Measurements from ENCODE around the gene MLYCD.

The MLYCD gene

GRCh38 chr16:83895243-83895642, 3.7 kb upstream of the MLYCD start:
- in situ Hi-C loops (cut with MboI; ENCODE audit: low pct_unique_long_range_greater_than_20kb, low sequenced_read_pairs) = no loop called here
- no peak for DNase-seq

- in situ Hi-C loops (cut with MboI; ENCODE audit: low pct_unique_long_range_greater_than_20kb, low sequenced_read_pairs) = no loop called here
- no peak for DNase-seq
Observed at GRCh38 chr16:83895942-83896341, 3.0 kb upstream of the MLYCD start.

- DNase-seq = peak; percentile 66
- in situ Hi-C loops (cut with MboI; ENCODE audit: low pct_unique_long_range_greater_than_20kb, low sequenced_read_pairs) = no loop called here
Observed at GRCh38 chr16:83899272-83899897, 470 bp downstream of the MLYCD start.

GRCh38 chr16:83899978-83900377, 1.1 kb downstream of the MLYCD start:
- in situ Hi-C loops (cut with MboI; ENCODE audit: low pct_unique_long_range_greater_than_20kb, low sequenced_read_pairs) = no loop called here
- DNase-seq = no peak

GRCh38 chr16:83900571-83900970, 1.7 kb downstream of the MLYCD start:
- DNase-seq = no peak
- in situ Hi-C loops (cut with MboI; ENCODE audit: low pct_unique_long_range_greater_than_20kb, low sequenced_read_pairs) = no loop called here

- in situ Hi-C loops (cut with MboI; ENCODE audit: low pct_unique_long_range_greater_than_20kb, low sequenced_read_pairs) = no loop called here
- no peak for DNase-seq
Observed at GRCh38 chr16:83901101-83901500, 2.2 kb downstream of the MLYCD start.

GRCh38 chr16:83903751-83904150, 4.8 kb downstream of the MLYCD start:
- no peak for DNase-seq
- in situ Hi-C loops (cut with MboI; ENCODE audit: low pct_unique_long_range_greater_than_20kb, low sequenced_read_pairs) = no loop called here

GRCh38 chr16:83906683-83907082, 7.8 kb downstream of the MLYCD start:
- DNase-seq = no peak
- in situ Hi-C loops (cut with MboI; ENCODE audit: low pct_unique_long_range_greater_than_20kb, low sequenced_read_pairs) = no loop called here

GRCh38 chr16:83907111-83907510, 8.2 kb downstream of the MLYCD start:
- DNase-seq = no peak
- in situ Hi-C loops (cut with MboI; ENCODE audit: low pct_unique_long_range_greater_than_20kb, low sequenced_read_pairs) = no loop called here

GRCh38 chr16:83907631-83908250, 8.8 kb downstream of the MLYCD start:
- in situ Hi-C loops (cut with MboI; ENCODE audit: low pct_unique_long_range_greater_than_20kb, low sequenced_read_pairs) = no loop called here
- DNase-seq = no peak

- in situ Hi-C loops (cut with MboI; ENCODE audit: low pct_unique_long_range_greater_than_20kb, low sequenced_read_pairs) = no loop called here
- DNase-seq = no peak
Observed at GRCh38 chr16:83908798-83909197, 9.9 kb downstream of the MLYCD start.

- in situ Hi-C loops (cut with MboI; ENCODE audit: low pct_unique_long_range_greater_than_20kb, low sequenced_read_pairs) = no loop called here
- DNase-seq = no peak
Observed at GRCh38 chr16:83911290-83911689, 12.4 kb downstream of the MLYCD start.

- in situ Hi-C loops (cut with MboI; ENCODE audit: low pct_unique_long_range_greater_than_20kb, low sequenced_read_pairs) = no loop called here
- DNase-seq = no peak
Observed at GRCh38 chr16:83912519-83913244, 13.8 kb downstream of the MLYCD start.

GRCh38 chr16:83913245-83913633, 14.3 kb downstream of the MLYCD start:
- DNase-seq = no peak
- in situ Hi-C loops (cut with MboI; ENCODE audit: low pct_unique_long_range_greater_than_20kb, low sequenced_read_pairs) = no loop called here

GRCh38 chr16:83914091-83914710, 15.3 kb downstream of the MLYCD start:
- in situ Hi-C loops (cut with MboI; ENCODE audit: low pct_unique_long_range_greater_than_20kb, low sequenced_read_pairs) = no loop called here
- DNase-seq = no peak

GRCh38 chr16:83915081-83915480, 16.2 kb downstream of the MLYCD start:
- no peak for DNase-seq
- in situ Hi-C loops (cut with MboI; ENCODE audit: low pct_unique_long_range_greater_than_20kb, low sequenced_read_pairs) = no loop called here

- in situ Hi-C loops (cut with MboI; ENCODE audit: low pct_unique_long_range_greater_than_20kb, low sequenced_read_pairs) = no loop called here
- no peak for DNase-seq
Observed at GRCh38 chr16:83915491-83915890, 16.6 kb downstream of the MLYCD start.

- in situ Hi-C loops (cut with MboI; ENCODE audit: low pct_unique_long_range_greater_than_20kb, low sequenced_read_pairs) = no loop called here
- DNase-seq = no peak
Observed at GRCh38 chr16:83917152-83918120, 18.5 kb downstream of the MLYCD start.

- in situ Hi-C loops (cut with MboI; ENCODE audit: low pct_unique_long_range_greater_than_20kb, low sequenced_read_pairs) = no loop called here
- no peak for DNase-seq
Observed at GRCh38 chr16:83920894-83921491, 22.1 kb downstream of the MLYCD start.

Data from KBM-7 (cell line).